ENCODE results near the gene MSRB1.

MSRB1 gene

GRCh38 chr16:1990351-1991134, 47.5 kb upstream of the MSRB1 start:
- Histone ChIP-seq H3K79me2 (ENCODE audit: low read length) (peaks cover 4% of the 10 kb centered on the region), H3K4me2 (ENCODE audit: low read length) (peak overlapping the region; percentile 66), H3K4me3 (ENCODE audit: low read length) (peak overlapping the region; percentile 77), H3K9me3 (ENCODE audit: insufficient read depth, low read length) (no peaks in the 10 kb centered on the region), H3K27ac (ENCODE audit: low read length) (no peak overlapping the region), H4K20me1 (ENCODE audit: insufficient read depth, low read length) (no peaks in the 10 kb centered on the region), H3K36me3 (replicated peaks; ENCODE audit: low read depth, low read length) (peaks cover 14% of the 10 kb centered on the region), H2AFZ (ENCODE audit: low read depth, low read length) (no peak overlapping the region), H3K27me3 (ENCODE audit: low read depth, low read length) (no peaks in the 10 kb centered on the region), H3K9ac (ENCODE audit: low read length) (peak overlapping the region; percentile 9; the same call in 1 of the 2 replicates), H3K4me1 (ENCODE audit: low read length) (peaks cover 8% of the 10 kb centered on the region)
- no peak for TF ChIP-seq CTCF (IDR thresholded peaks at IDR 0.05; ENCODE audit: low read depth, low read length)
- no peak for TF ChIP-seq EZH2phosphoT487 (IDR thresholded peaks at IDR 0.05; ENCODE audit: low read depth)

GRCh38 chr16:1990101-1990350, 47.0 kb upstream of the MSRB1 start:
- Histone ChIP-seq H3K36me3 (replicated peaks; ENCODE audit: low read depth, low read length) (peaks cover 14% of the 10 kb centered on the region), H3K79me2 (ENCODE audit: low read length) (peaks cover 9% of the 10 kb centered on the region), H3K4me2 (ENCODE audit: low read length) (peak overlapping the region; percentile 66), H3K4me3 (ENCODE audit: low read length) (peak overlapping the region; percentile 77), H3K27ac (ENCODE audit: low read length) (no peak overlapping the region), H2AFZ (ENCODE audit: low read depth, low read length) (no peak overlapping the region), H3K9me3 (ENCODE audit: insufficient read depth, low read length) (no peaks in the 10 kb centered on the region), H3K27me3 (ENCODE audit: low read depth, low read length) (no peaks in the 10 kb centered on the region), H4K20me1 (ENCODE audit: insufficient read depth, low read length) (no peaks in the 10 kb centered on the region), H3K4me1 (ENCODE audit: low read length) (peaks cover 13% of the 10 kb centered on the region), H3K9ac (ENCODE audit: low read length) (no peak overlapping the region; the same call in 1 of the 2 replicates)
- TF ChIP-seq EZH2phosphoT487 (IDR thresholded peaks at IDR 0.05; ENCODE audit: low read depth) (no peak), CTCF (IDR thresholded peaks at IDR 0.05; ENCODE audit: low read depth, low read length) (no peak)

GRCh38 chr16:1989209-1990100, 46.5 kb upstream of the MSRB1 start, which contains the start of gene SYNGR3:
TSS of gene SYNGR3 (plus strand) at chr16:1989970. CDS start at chr16:1990103, 133 bp downstream.
- Histone ChIP-seq H3K27ac (ENCODE audit: low read length) (no peak within 1 kb of the TSS), H3K4me3 (ENCODE audit: low read length) (peak within 1 kb of the TSS; percentile 77), H2AFZ (ENCODE audit: low read depth, low read length) (no peak within 1 kb of the TSS), H3K36me3 (replicated peaks; ENCODE audit: low read depth, low read length) (peaks cover 14% of the 10 kb centered on the region), H3K4me1 (ENCODE audit: low read length) (peaks cover 15% of the 10 kb centered on the region), H3K79me2 (ENCODE audit: low read length) (peaks cover 12% of the 10 kb centered on the region), H4K20me1 (ENCODE audit: insufficient read depth, low read length) (no peaks in the 10 kb centered on the region), H3K9ac (ENCODE audit: low read length) (peak within 1 kb of the TSS; percentile 9; the same call in 1 of the 2 replicates), H3K27me3 (ENCODE audit: low read depth, low read length) (no peaks in the 10 kb centered on the region), H3K9me3 (ENCODE audit: insufficient read depth, low read length) (no peaks in the 10 kb centered on the region), H3K4me2 (ENCODE audit: low read length) (peak within 1 kb of the TSS; percentile 66)
- TF ChIP-seq CTCF (IDR thresholded peaks at IDR 0.05; ENCODE audit: low read depth, low read length) (no peak), EZH2phosphoT487 (IDR thresholded peaks at IDR 0.05; ENCODE audit: low read depth) (no peak)

GRCh38 chr16:1987198-1987597, 44.2 kb upstream of the MSRB1 start:
- Histone ChIP-seq H3K4me3 (ENCODE audit: low read length) (no peak overlapping the region), H3K27ac (ENCODE audit: low read length) (no peak overlapping the region), H3K4me1 (ENCODE audit: low read length) (peaks cover 15% of the 10 kb centered on the region), H2AFZ (ENCODE audit: low read depth, low read length) (no peak overlapping the region), H3K9ac (ENCODE audit: low read length) (no peak overlapping the region), H4K20me1 (ENCODE audit: insufficient read depth, low read length) (no peaks in the 10 kb centered on the region), H3K9me3 (ENCODE audit: insufficient read depth, low read length) (no peaks in the 10 kb centered on the region), H3K27me3 (ENCODE audit: low read depth, low read length) (no peaks in the 10 kb centered on the region), H3K4me2 (ENCODE audit: low read length) (no peak overlapping the region), H3K36me3 (replicated peaks; ENCODE audit: low read depth, low read length) (peaks cover 14% of the 10 kb centered on the region), H3K79me2 (ENCODE audit: low read length) (peaks cover 12% of the 10 kb centered on the region)
- TF ChIP-seq EZH2phosphoT487 (IDR thresholded peaks at IDR 0.05; ENCODE audit: low read depth) (no peak), CTCF (IDR thresholded peaks at IDR 0.05; ENCODE audit: low read depth, low read length) (no peak)
